IPS-18a (cell line): ENCODE results near the gene PCBP4.

Source experiments
- H3K27ac ChIP-seq: one replicate; pipeline ENCODE4 v1.5.1; 2013; ENCODE audit warnings: low read length
- H3K27me3 ChIP-seq: one replicate; pipeline ENCODE4 v1.6.1; 2013; ENCODE audit warnings: mild to moderate bottlenecking, low read length; ENCODE audit not compliant: control insufficient read depth, insufficient read depth
- H3K36me3 ChIP-seq: one replicate; pipeline ENCODE4 v1.6.1; 2013; ENCODE audit warnings: low read depth, low read length; ENCODE audit not compliant: control insufficient read depth
- H3K4me1 ChIP-seq: one replicate; pipeline ENCODE4 v1.6.1; 2013; ENCODE audit warnings: low read depth, low read length; ENCODE audit not compliant: control insufficient read depth
- H3K4me3 ChIP-seq: one replicate; pipeline ENCODE4 v1.5.1; 2013; ENCODE audit warnings: low read length
- H3K9ac ChIP-seq: one replicate; pipeline ENCODE4 v1.6.1; 2013; ENCODE audit warnings: mild to moderate bottlenecking, low read length, moderate library complexity
- H3K9me3 ChIP-seq: one replicate; pipeline ENCODE4 v1.6.1; 2013; ENCODE audit warnings: low read depth, low read length; ENCODE audit not compliant: control insufficient read depth

The PCBP4 gene

DNA sequence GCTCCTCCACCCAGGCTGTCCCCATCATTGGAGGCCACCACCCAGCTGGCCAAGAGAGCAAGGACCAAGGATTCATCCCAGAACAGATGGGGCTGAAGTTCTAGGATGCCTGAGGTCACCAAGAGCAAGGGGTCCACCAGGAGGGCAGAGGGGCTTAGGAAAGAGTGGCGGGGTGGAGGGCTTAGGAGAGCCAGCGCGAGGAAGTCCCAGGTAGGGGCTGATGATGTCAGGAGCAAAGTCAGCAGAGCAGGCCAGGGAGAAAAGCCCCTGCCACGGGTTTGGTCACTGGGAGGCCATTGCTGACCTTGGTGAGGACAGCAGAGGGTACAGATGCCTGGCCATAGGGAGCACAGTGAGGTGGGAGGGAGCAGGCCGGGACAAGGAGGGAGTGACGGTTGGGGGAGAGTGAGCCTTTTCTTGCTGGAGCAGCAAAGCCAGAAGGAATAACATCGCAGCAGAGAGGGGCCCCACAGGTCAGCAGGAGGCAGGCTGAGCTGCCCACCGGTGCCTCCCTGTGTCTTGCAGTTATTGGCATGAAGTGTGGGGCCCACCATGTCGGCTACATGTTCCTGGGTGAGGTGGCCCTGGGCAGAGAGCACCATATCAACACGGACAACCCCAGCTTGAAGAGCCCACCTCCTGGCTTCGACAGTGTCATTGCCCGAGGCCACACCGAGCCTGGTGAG, 19.9 kb downstream of the PCBP4 start:
- no peaks in the 10 kb centered on the region for H3K9me3 ChIP-seq
- H3K36me3 ChIP-seq = no peaks in the 10 kb centered on the region
- no peak overlapping the region for H3K9ac ChIP-seq
- H3K4me1 ChIP-seq = peaks cover 3% of the 10 kb centered on the region
- peaks cover 16% of the 10 kb centered on the region for H3K27me3 ChIP-seq
- no peak overlapping the region for H3K4me3 ChIP-seq
- no peak overlapping the region for H3K27ac ChIP-seq

DNA sequence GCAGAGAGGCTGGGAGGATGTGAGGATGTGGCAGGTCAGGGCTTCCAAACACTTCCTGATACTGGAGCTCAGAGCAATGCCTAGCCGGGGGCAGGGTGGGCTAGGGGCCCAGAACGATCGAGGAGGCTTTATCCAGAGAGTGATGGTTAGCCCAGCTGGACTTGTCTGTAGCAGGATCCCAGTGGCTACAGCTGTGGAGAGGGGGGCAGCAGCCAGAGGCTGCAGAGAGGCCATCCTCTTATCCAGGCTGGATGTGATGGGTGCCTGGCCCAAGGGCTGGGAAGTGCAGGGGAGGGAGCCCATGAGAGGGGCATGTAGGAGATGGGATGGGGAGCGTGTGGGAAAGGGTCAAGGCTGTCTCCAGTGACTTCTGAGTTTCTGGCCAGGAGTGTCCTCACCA, 20.5 kb downstream of the PCBP4 start:
- peaks cover 16% of the 10 kb centered on the region for H3K27me3 ChIP-seq
- no peak overlapping the region for H3K9ac ChIP-seq
- no peak overlapping the region for H3K27ac ChIP-seq
- no peaks in the 10 kb centered on the region for H3K36me3 ChIP-seq
- H3K4me1 ChIP-seq = peaks cover 5% of the 10 kb centered on the region
- H3K9me3 ChIP-seq = no peaks in the 10 kb centered on the region
- no peak overlapping the region for H3K4me3 ChIP-seq

DNA sequence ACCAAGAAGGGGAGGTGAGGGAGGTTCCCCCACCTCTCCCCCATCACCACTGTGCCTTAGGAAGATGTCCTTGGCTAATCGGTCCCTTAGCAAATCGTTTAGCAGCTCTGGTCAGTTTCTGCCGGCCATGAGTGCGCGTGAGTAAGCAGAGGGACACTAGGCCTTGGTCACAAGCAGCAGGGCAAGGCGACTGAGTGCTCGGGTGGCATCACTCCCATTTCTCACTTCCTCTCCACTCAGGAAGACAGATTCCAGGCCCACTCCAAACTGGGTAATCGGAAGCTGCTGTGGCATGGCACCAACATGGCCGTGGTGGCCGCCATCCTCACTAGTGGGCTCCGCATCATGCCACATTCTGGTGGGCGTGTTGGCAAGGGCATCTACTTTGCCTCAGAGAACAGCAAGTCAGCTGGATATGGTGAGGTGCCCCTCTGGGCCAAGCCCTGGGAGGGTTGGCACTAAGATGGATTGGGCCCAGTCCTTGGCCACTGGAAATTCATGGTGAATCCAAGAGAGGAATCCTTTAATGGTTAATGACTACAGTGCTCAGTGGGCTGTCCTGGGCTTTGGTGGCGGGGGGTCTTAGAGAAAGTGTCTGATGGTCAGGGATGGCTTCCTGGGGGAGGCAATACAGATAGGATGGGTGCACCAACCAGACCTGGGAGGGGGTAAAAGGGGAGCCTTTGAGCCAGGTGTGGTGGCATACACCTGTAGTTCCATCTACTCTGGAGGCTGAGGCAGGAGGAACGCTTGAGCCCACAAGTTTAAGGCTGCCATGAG, 21.1 kb downstream of the PCBP4 start:
- Histone ChIP-seq H3K9ac (no peak overlapping the region), H3K27ac (no peak overlapping the region), H3K4me1 (peaks cover 5% of the 10 kb centered on the region), H3K27me3 (peaks cover 12% of the 10 kb centered on the region), H3K9me3 (no peaks in the 10 kb centered on the region), H3K4me3 (no peak overlapping the region), H3K36me3 (no peaks in the 10 kb centered on the region)

DNA sequence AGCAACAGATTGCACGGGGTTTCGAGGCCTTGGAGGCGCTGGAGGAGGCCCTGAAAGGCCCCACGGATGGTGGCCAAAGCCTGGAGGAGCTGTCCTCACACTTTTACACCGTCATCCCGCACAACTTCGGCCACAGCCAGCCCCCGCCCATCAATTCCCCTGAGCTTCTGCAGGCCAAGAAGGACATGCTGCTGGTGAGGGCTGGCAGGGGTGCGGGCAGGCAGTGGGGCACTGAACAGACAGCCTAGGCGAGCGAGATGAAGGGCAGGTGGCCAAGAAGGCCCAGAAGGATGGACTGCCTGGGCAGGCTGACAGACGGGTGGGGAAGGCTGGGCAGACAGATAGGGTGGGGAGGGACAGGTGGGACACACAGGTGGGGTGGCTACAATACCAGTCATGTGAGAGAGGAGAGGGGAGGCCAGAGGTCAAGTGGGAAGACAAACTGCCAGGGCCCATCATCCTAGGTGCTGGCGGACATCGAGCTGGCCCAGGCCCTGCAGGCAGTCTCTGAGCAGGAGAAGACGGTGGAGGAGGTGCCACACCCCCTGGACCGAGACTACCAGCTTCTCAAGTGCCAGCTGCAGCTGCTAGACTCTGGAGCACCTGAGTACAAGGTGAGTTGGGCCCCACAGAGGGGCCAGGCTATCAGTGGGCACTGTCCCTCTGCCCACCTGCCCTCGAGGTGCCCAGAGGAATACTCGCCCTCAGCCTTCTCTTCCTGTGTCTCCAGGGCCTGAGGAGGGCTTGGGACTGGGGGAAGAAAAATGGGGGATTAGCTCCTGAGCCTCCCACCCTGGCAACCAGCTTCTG, 22.0 kb downstream of the PCBP4 start:
- H3K27me3 ChIP-seq = peaks cover 6% of the 10 kb centered on the region
- no peak overlapping the region for H3K4me3 ChIP-seq
- no peak overlapping the region for H3K9ac ChIP-seq
- H3K27ac ChIP-seq = no peak overlapping the region
- H3K4me1 ChIP-seq = peaks cover 5% of the 10 kb centered on the region
- H3K36me3 ChIP-seq = no peaks in the 10 kb centered on the region
- no peaks in the 10 kb centered on the region for H3K9me3 ChIP-seq

DNA sequence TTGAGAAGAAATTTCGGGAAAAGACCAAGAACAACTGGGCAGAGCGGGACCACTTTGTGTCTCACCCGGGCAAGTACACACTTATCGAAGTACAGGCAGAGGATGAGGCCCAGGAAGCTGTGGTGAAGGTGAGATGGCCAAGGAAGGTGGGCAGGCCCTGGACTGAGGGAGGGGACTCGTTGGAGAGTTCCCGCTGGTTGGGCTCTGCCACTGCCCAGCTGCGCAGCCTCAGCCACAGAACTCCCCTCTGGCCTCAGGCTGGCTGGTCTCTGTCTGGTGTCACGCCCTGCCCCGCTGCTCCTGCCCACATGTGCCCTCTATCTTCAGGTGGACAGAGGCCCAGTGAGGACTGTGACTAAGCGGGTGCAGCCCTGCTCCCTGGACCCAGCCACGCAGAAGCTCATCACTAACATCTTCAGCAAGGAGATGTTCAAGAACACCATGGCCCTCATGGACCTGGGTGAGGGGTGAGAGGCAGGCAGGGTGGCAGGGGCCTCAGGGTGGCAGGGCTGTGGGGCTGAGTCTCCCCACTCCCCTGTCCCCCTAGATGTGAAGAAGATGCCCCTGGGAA, 22.7 kb downstream of the PCBP4 start:
- Histone ChIP-seq H3K4me3 (no peak overlapping the region), H3K9ac (no peak overlapping the region), H3K9me3 (no peaks in the 10 kb centered on the region), H3K27me3 (peaks cover 6% of the 10 kb centered on the region), H3K36me3 (no peaks in the 10 kb centered on the region), H3K27ac (no peak overlapping the region), H3K4me1 (peaks cover 5% of the 10 kb centered on the region)

DNA sequence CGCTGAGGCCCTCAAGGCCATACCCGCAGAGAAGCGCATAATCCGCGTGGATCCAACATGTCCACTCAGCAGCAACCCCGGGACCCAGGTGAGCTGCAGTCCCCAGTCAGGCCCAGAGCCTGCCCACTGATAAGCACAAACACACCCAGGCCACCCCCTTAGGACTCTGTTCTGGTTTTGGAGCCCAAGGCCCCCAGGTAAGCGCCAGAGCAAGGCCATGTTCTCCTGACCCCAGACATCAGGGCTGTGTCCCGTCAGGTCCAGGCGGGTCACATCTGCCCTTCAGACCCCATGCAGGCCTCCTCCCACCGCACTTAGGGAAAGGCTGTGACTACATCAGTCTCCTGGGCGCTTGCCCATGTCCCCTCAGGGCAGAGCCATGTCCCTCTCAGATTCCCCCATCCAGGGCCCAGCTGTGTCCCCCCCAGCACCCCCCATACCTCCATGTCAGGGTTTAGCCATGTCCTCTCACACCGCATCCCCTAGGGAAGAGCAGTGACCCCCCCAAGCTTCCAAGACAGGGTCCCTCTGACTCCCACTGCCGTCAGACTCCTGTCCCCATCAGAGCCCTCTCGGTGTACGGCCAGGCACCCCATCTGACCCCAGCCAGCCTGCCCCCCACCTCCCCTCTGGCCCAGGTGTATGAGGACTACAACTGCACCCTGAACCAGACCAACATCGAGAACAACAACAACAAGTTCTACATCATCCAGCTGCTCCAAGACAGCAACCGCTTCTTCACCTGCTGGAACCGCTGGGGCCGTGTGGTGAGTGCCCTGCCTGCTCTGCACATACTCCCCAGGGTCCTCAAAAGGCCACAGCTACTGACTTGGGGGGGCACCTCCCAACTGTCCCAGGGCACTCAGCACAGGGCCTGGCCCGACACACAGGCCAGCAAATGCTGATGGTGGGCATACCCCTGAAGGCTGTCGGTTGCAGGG, 23.5 kb downstream of the PCBP4 start:
- Histone ChIP-seq H3K27ac (no peak overlapping the region), H3K9ac (no peak overlapping the region), H3K36me3 (peaks cover 6% of the 10 kb centered on the region), H3K4me1 (peaks cover 5% of the 10 kb centered on the region), H3K9me3 (no peaks in the 10 kb centered on the region), H3K4me3 (no peak overlapping the region), H3K27me3 (no peaks in the 10 kb centered on the region)

DNA sequence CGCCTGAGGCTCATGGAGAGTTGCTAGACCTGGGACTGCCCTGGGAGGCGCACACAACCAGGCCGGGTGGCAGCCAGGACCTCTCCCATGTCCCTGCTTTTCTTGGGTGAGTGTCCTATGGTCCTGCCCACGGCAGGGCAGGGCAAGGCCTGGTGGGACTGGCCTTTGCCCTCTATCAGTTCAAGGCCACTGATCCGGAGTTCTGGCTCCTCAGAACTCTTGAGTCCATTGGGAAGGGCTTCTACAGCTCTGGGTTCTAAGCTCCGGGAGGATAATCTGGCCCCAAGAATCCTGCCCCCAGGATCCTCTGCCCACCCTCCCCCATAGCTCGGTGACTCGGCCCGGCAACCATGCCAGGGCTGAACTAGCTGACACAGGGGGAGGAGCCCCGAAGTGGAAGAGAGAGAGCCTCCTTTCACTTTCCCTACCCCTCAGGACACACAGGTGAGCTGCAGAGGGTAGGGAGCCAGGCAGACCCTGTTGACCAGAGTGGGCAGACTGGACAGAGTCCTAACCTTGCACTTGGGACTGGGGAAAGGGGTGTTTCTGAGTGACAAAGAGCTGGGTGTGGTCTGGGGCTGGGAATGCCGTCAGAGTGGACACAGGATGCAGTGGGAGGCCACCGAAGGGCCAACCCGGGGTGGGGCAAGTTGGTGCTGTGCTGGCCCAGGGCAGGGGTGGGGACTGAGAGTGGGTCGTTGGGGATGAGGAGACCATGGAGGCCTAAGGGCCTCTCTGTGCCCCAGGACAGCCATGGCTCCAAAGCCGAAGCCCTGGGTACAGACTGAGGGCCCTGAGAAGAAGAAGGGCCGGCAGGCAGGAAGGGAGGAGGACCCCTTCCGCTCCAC, 24.4 kb downstream of the PCBP4 start:
- Histone ChIP-seq H3K27ac (no peak overlapping the region), H3K9ac (no peak overlapping the region)

DNA sequence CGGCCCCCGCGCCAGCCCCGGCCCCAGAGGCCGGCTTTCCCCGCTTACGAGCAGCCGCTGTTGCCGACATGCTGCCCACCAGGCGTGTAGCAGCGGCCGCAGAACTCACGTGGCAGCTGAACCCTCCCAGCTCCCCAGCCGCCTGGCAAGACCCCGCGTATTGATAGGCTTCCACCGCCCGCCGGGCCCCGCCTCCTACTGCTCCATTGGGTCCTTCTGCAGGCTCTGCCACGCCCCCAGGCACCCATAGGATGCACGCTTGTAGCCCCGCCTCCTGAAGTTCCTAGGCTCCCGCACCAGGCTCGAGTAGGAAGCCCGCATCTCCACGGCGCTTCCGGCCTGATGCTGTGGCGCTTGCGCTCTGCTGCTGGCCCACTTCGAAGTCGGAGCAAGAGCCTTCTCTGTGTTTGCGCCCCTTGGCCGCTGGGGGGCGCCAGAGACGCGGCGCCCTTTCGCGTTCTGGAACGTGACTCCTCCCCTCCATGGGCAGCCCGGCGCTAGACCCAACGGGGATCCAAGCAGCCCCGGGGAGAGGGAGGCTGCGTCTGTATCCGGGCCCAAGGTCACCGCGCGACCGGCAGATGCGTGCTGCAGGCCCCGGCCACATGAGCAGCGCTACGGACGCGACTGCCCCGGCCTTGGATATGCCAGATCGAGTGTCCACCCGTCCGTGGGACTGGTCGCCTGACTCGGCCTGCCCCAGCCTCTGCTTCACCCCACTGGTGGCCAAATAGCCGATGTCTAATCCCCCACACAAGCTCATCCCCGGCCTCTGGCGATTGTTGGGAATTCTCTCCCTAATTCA, 25.3 kb downstream of the PCBP4 start, which contains the start of the genes PARP3 and RRP9:
Gene PARP3, plus strand, starts transcription at position 566 of the 805 bp plus-strand sequence. CDS start 993 bp downstream, outside the sequence.
Gene RRP9, minus strand, starts transcription at position 107 of the 805 bp plus-strand sequence. Its CDS starts 37 bp downstream, at position 70.
- no peaks in the 10 kb centered on the region for H3K27me3 ChIP-seq
- H3K4me3 ChIP-seq = peak within 1 kb of the TSS; percentile 90
- H3K27ac ChIP-seq = no peak within 1 kb of the TSS
- H3K4me1 ChIP-seq = peaks cover 5% of the 10 kb centered on the region
- no peaks in the 10 kb centered on the region for H3K9me3 ChIP-seq
- peaks cover 23% of the 10 kb centered on the region for H3K36me3 ChIP-seq
- H3K9ac ChIP-seq = peak within 1 kb of the TSS; percentile 83

More for the DNA sequence above, 24.4 kb downstream of the PCBP4 start:
- Histone ChIP-seq H3K4me1 (peaks cover 5% of the 10 kb centered on the region), H3K4me3 (peak overlapping the region; percentile 49), H3K36me3 (peaks cover 15% of the 10 kb centered on the region), H3K27me3 (no peaks in the 10 kb centered on the region), H3K9me3 (no peaks in the 10 kb centered on the region)

DNA sequence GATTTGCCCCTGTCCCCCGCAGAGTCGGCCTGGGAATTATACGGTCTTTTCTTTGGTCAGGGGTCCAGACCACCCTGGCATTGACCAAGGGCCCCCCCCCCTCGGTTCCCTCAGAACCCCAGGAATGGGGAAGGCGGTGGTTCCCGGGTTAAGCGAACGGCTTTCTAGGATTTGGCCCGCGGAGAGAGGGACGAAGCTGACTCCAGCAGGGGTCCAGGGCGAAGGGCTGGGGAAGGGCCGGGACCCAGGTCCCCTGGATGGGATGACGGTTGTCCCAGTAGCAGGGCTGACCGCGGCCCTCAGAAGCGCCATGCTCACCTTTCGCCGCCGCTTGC, 25.8 kb downstream of the PCBP4 start:
- Histone ChIP-seq H3K36me3 (peaks cover 29% of the 10 kb centered on the region), H3K9me3 (no peaks in the 10 kb centered on the region), H3K4me1 (peaks cover 5% of the 10 kb centered on the region), H3K4me3 (peak overlapping the region; percentile 90), H3K9ac (peak overlapping the region; percentile 83), H3K27me3 (no peaks in the 10 kb centered on the region), H3K27ac (no peak overlapping the region)
